AG09309 (cell line): Measurements from ENCODE around the gene ADARB1.

Experiments used
- DNase-seq: peaks from one replicate; pipeline ENCODE4 v3.0.0-alpha.2; 2010; ENCODE audit warnings: low read depth
- H3K4me3 ChIP-seq: 2 replicates; pipeline ENCODE4 v1.5.1; 2011; ENCODE audit warnings: mild to moderate bottlenecking, low read depth, low read length, moderate library complexity; ENCODE audit not compliant: control insufficient read depth
- TF ChIP-seq, protein P1 (sequence below): IDR thresholded peaks from 2 replicates; pipeline ENCODE4 v1.5.1; 2011; ENCODE audit warnings: mild to moderate bottlenecking, low read depth, low read length, inconsistent platforms; ENCODE audit not compliant: insufficient read depth, control insufficient read depth; ENCODE audit errors: missing control alignments

ADARB1 gene

DNA sequence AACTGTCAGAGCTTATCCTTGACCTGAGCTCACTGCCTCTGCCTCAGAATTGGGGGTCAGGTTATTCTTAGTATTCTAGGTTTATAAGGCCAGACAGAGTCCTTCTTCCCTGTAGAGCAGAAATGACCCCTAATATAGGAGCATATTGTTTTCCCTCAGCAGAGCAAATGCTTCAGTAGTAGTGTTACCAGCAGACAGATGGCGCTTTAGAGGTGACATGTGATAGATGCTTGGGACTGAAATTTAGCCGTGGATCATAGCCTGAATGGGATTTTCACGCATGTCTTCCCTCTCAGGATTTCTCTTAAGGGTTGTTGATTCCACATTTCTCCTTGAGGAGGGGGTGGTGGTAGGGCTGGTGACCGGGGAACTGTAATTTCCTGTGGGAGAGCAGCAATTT, 24.5 kb downstream of the ADARB1 start:
- TF ChIP-seq, protein P1, sequence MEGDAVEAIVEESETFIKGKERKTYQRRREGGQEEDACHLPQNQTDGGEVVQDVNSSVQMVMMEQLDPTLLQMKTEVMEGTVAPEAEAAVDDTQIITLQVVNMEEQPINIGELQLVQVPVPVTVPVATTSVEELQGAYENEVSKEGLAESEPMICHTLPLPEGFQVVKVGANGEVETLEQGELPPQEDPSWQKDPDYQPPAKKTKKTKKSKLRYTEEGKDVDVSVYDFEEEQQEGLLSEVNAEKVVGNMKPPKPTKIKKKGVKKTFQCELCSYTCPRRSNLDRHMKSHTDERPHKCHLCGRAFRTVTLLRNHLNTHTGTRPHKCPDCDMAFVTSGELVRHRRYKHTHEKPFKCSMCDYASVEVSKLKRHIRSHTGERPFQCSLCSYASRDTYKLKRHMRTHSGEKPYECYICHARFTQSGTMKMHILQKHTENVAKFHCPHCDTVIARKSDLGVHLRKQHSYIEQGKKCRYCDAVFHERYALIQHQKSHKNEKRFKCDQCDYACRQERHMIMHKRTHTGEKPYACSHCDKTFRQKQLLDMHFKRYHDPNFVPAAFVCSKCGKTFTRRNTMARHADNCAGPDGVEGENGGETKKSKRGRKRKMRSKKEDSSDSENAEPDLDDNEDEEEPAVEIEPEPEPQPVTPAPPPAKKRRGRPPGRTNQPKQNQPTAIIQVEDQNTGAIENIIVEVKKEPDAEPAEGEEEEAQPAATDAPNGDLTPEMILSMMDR, result peak; percentile 45
- H3K4me3 ChIP-seq, result no peak overlapping the region
- DNase-seq, result no peak

- DNase-seq, result no peak
Observed at GRCh38 chr21:45099571-45099970, 25.2 kb downstream of the ADARB1 start.

GRCh38 chr21:45100866-45101265, 26.5 kb downstream of the ADARB1 start:
- TF ChIP-seq, protein P1, result no peak
- DNase-seq, result no peak

More at GRCh38 chr21:45099571-45099970, 25.2 kb downstream of the ADARB1 start:
- TF ChIP-seq, protein P1, result no peak
- H3K4me3 ChIP-seq, result no peak overlapping the region

DNA sequence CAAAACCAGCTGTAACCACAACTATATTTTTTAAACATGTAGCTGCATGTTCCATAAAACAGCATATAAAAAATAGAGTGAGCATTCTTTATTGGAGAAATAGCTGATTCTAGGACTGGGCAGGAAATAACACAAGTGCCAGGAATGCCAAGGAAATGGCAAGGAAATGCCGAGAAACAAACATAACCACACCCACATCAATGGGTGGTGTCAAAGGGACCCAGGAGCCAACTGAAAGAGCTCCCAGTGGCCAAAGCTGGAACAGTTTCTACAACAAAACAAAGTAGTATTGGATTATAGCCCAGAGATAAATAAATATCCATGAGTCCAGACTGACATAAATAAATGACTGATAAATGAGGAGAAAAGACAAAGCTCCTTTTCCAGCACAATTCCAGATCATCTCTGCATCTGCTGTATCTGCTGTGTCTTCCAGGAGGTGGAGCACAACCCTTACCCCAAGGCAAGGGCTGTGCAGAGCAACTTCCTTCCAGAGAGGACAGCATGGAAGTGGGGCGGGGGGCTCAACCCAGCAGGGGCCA, 28.1 kb downstream of the ADARB1 start:
- no peak overlapping the region for H3K4me3 ChIP-seq
- TF ChIP-seq, protein P1, result peak; percentile 37
- DNase-seq, result peak; percentile 55

More at GRCh38 chr21:45100866-45101265, 26.5 kb downstream of the ADARB1 start:
- H3K4me3 ChIP-seq, result no peak overlapping the region

DNA sequence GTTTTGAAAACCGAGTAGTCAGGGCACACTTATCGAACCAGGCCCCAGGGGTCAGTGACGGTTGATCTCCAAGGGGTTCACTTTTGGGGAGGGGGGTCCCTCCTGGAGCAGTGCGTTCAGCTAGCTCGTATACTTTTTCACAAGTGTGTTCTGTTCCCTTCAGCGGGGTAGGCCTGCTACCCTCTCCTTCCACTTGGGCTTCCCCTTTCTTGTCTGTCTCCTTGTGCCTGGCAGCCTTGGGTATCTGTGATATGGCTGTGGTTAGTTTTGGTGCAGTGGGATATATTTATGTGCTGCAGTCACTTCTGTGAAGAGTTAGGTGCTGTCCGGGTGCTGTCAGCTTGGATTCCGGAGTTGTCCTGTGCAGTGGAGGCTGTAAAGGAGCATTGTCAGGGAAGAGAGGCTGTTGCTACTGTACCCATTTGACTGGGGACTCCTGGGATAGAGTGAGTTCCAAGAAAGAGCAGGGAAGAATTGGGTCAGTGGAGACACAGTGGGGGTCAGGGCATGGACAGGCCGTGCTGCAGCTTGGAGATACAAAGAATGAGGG, 29.7 kb downstream of the ADARB1 start:
- H3K4me3 ChIP-seq, result no peak overlapping the region
- DNase-seq, result no peak
- TF ChIP-seq, protein P1, result no peak

- TF ChIP-seq, protein P1, result no peak
- no peak for DNase-seq
- no peak overlapping the region for H3K4me3 ChIP-seq
Observed at GRCh38 chr21:45104560-45104959, 30.2 kb downstream of the ADARB1 start.
